HG02588 (cell line): ENCODE data around the gene GRIN3B.
"Not testable (repeated sequence)": the region's sequence is repeated elsewhere in the genome, so short reads cannot be mapped to it uniquely, and the experiment has no call there.

Source experiments
- ATAC-seq: cut with Tn5 transposase; IDR thresholded peaks from one replicate; pipeline ENCODE4 v1.9.1; 2021; ENCODE audit warnings: mild to moderate bottlenecking, moderate library complexity; ENCODE audit not compliant: unreplicated experiment

GRIN3B gene, protein sequence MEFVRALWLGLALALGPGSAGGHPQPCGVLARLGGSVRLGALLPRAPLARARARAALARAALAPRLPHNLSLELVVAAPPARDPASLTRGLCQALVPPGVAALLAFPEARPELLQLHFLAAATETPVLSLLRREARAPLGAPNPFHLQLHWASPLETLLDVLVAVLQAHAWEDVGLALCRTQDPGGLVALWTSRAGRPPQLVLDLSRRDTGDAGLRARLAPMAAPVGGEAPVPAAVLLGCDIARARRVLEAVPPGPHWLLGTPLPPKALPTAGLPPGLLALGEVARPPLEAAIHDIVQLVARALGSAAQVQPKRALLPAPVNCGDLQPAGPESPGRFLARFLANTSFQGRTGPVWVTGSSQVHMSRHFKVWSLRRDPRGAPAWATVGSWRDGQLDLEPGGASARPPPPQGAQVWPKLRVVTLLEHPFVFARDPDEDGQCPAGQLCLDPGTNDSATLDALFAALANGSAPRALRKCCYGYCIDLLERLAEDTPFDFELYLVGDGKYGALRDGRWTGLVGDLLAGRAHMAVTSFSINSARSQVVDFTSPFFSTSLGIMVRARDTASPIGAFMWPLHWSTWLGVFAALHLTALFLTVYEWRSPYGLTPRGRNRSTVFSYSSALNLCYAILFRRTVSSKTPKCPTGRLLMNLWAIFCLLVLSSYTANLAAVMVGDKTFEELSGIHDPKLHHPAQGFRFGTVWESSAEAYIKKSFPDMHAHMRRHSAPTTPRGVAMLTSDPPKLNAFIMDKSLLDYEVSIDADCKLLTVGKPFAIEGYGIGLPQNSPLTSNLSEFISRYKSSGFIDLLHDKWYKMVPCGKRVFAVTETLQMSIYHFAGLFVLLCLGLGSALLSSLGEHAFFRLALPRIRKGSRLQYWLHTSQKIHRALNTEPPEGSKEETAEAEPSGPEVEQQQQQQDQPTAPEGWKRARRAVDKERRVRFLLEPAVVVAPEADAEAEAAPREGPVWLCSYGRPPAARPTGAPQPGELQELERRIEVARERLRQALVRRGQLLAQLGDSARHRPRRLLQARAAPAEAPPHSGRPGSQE

GRCh38 chr19:1000095-1000494 is at the start of gene GRIN3B:
Gene GRIN3B (plus strand): TSS chr19:1000419. CDS start chr19:1000438, 19 bp downstream.
- no peak for ATAC-seq

DNA sequence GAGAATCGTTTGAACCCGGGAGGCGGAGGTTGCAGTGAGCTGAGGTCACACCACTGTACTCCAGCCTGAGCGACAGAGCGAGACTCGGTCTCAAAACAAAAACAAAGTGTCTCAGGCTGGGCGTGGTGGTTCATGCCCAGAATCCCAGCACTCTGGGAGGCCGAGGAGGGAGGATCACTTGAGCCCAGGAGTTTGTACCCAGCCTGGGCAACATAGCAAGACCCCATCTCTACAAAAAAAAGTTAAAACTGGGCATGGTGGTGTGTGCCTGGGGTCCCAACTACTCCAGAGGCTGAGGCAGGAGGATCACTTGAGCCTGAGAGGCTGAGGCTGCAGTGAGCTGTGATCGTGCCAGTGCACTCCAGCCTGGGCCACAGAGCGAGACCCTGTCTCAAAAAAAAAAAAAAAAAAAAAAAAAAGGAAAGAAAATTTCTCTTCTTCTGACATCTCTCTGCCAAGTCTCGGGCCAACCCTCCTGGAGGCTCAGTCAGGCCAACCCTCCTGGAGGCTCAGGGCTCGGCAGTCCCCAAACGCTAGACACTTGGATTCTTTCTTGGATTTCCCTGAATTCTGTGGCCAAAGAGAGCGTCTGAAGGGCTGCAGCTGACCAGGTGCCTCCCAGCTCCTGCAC is 48.1 kb upstream of the GRIN3B start:
- no peak for ATAC-seq

GRCh38 chr19:952680-953444 is 47.4 kb upstream of the GRIN3B start:
- no peak for ATAC-seq

DNA sequence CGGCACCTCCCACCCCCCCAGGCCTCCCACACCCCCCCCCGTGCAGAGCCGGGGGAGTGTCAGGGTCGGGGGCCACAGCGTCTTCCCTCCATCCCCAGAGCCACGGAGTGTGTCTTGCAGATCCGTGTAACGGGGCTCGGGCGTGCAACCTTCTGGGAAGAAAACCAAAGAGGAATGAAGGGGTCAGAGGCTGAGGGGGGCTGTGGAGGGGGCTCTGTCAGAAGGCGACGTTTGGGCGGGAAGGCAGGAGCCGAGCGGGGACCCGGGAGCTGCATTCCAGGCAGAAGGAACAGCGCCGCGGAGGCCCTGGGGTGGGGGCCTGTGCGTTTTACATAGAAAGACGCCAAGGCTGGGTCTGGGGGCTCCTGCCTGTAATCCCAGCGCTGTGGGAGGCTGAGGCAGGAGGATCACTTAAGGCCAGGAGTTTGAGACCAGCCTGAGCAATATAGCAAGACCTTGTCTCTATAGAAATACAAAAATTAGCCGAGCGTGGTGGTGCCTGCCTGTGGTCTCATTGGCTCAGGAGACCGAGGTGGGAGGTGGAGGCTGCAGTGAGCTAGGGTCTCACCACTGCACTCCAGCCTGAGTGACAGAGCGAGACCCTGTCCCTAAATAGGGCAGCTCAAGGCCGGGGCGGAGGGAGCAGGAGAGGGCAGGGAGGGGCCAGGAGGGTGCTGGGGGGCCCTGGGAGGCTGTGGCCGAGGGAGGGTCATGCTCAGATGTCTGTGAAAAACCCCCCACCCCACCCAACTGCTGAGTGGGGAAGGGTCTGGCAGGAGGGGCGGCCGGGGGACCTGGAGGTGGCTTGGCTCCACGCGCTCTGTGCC is 46.6 kb upstream of the GRIN3B start:
- no peak for ATAC-seq

GRCh38 chr19:954272-954671 is 45.9 kb upstream of the GRIN3B start:
- ATAC-seq, result no peak

- no peak for ATAC-seq
These were observed 45.3 kb upstream of the GRIN3B start for GRCh38 chr19:954672-955494.

- ATAC-seq, result no peak
These were observed 44.1 kb upstream of the GRIN3B start for GRCh38 chr19:955803-956765.

DNA sequence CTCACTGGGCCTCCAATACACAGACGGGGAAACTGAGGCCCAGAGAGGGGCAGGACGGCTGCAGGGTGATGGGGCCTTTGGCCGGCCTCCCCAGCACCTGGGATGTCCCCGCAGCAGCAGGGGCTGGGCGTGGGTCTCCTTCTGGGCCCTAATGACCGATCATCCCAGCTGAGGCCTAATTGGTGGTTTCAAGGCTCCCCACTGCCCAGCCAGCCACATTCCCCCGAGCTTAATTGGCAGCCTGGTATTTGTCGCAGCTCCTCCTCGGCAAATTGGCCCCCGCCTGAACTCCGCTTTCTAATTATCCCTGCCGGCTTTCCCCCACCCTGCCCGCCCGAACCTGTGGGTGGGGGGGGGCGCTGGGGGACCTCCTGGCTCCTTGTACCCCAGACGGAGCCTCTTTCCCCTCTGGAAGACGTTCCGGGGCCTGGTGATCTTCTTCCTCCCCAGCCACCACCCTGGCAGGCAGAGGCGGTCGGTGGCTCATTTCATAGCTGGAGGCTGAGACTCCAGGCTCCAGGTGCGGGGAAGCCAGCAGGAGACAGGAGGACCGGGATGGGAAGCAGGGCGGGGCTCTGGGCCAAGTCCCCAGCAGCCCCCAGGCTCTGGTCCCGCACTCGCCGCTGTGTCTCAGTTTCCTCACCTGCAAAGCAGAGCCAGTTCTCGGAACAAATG is 43.3 kb upstream of the GRIN3B start:
- ATAC-seq, result no peak

- not testable (repeated sequence) for ATAC-seq
These were observed 42.6 kb upstream of the GRIN3B start for GRCh38 chr19:957578-957977.

- ATAC-seq, result no peak
These were observed 41.0 kb upstream of the GRIN3B start for GRCh38 chr19:958967-959855.

DNA sequence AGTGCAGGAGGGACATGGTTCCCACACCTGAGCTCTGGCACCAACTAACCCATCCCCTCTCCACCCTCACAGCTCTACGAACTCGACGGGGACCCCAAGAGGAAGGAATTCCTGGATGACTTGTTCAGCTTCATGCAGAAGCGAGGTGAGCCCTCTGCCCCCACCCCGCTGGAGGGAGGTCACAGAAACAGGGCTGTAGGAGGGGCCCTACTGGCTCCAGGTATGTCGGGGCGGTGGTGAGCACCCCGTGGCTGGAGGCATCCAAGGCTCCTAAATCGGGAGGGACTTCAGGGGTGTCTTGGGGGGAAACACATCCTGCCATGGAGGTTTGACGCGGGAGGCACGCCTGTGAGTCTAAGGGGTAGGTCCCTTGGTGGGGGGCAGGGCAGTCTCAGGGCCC is 40.2 kb upstream of the GRIN3B start:
- ATAC-seq, result no peak

DNA sequence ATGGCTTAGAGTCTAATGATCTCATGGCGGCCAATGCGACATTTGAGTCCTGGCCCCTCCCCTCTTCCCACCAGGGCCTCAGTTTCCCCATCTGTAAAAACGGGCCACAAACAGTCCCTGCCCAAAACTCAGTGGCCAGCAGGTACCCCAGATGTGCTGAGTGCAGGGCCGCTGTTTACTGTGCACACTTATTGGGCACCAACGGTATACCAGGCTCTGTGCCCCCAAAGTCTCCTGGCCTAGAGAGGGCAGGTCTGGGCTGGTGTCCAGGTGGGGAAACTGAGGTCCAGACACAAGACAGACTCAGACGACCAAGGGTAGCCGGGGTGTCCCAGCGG is 39.6 kb upstream of the GRIN3B start:
- no peak for ATAC-seq

DNA sequence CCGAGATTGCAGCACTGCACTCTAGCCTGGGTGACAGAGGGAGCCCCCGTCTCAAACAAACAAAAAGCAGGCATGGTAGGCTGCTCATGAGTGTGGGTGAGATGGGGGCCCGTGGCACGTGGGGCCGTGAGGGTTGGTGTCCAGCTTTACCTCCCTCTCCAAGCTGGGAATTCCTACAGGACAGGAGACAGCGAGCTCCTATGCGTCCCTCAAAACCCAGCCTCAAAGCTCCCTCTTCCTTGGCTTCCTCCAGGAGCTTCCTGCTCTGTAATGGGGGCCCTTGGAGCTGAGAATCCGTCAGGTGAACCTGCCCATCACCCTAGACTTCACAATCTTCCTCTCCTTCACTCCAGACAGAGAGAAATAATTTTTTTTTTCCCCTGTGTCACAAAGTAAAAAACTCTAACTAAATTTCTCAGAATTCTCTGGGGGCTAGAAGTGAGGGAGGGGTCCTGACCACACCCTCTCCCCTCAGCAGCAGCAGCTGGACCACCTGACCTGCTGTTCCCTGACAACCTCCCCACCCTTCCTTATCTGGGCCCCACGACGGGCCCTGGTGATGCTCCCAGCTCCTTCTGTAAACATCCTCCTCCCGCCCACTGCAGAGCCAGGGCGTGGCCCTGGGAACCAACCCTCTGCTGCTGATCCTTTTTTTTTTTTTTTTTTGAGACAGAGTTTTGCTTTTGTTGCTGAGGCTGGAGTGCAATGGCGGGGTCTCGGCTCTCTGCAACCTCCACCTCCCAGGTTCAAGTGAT is 38.2 kb upstream of the GRIN3B start:
- no peak for ATAC-seq

GRCh38 chr19:962683-963400 is 37.4 kb upstream of the GRIN3B start:
- ATAC-seq, result no peak

DNA sequence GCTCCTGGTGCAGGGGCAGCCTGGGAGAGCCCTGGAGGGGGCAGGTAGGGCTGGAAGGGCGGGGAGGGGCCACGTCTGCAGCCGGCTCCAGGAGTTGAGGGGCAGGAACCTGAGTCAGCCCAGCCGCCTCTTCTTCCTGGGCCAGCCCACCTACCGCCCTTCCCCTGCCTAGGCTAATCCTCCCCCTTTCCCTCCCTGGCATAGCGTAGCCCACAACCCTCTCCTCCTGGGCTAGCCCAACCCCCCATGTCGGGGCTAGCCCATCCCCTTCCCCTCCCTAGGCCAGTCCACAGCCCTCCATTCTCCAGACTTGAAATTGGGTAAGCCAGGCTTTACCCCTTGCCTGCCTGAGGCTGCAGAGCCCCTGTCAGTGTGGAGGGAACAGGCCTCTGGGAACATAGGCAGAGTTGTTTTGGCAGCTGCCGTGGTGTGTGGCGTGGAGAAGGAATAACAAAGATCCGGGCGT is 36.7 kb upstream of the GRIN3B start:
- ATAC-seq, result no peak
